K562 (cell line): ENCODE data around the gene ATP13A1. TPM values are rescaled to one million over a fixed set of nuclear protein-coding genes. Genes with fewer than 3 reads are reported as not detected.

Experiments
- CBFA2T3 ChIP-seq: fragments of 450-650 bp; IDR thresholded peaks from 2 replicates; pipeline ENCODE4 v1.6.1; 2017
- CEBPB ChIP-seq: fragments of 450-650 bp; IDR thresholded peaks from 2 replicates; pipeline ENCODE4 v1.6.1; 2016; ENCODE audit warnings: missing genetic modification characterization, missing compliant biosample characterization
- ETS2 ChIP-seq: IDR thresholded peaks from 2 replicates; pipeline ENCODE4 v1.6.1; 2016; ENCODE audit warnings: borderline replicate concordance, missing genetic modification characterization, mild to moderate bottlenecking, moderate library complexity, missing compliant biosample characterization; ENCODE audit not compliant: poor library complexity, severe bottlenecking
- ETV1 ChIP-seq: fragments of 450-650 bp; conservative IDR thresholded peaks from 2 replicates; pipeline ENCODE4 v1.6.1; 2016; ENCODE audit warnings: missing genetic modification characterization, control low read depth, low read depth, missing compliant biosample characterization
- GABPA ChIP-seq: fragments of 200-800 bp; sonication (Bioruptor generic); conservative IDR thresholded peaks from 2 replicates; pipeline ENCODE4 v1.6.1; 2016; ENCODE audit warnings: low read depth, missing genetic modification characterization, missing compliant biosample characterization
- KHSRP ChIP-seq: fragments of 450-650 bp; IDR thresholded peaks from 2 replicates; pipeline ENCODE4 v1.6.1; 2017
- NCOA1 ChIP-seq: fragments of 450-650 bp; IDR thresholded peaks from 2 replicates; pipeline ENCODE4 v1.6.1; 2016; ENCODE audit warnings: low read depth
- PCBP2 ChIP-seq: fragments of 200-400 bp; formaldehyde crosslinking; IDR thresholded peaks from 2 replicates; pipeline ENCODE4 v1.6.1; 2018; ENCODE audit warnings: low read length, low read depth, mild to moderate bottlenecking, moderate library complexity; ENCODE audit not compliant: poor library complexity, severe bottlenecking
- PHF21A ChIP-seq: fragments of 450-650 bp; IDR thresholded peaks from 2 replicates; pipeline ENCODE4 v1.6.1; 2017; ENCODE audit warnings: low read depth, borderline replicate concordance
- RCOR1 ChIP-seq, 2 experiments: IDR thresholded peaks; 2 replicates each; pipeline ENCODE4 v1.6.1; 2012; ENCODE audit warnings: low read depth in 2 of 2, low read length in 2 of 2, borderline replicate concordance in 1 of 2, improper control_type of control experiment in 1 of 2
- SAFB ChIP-seq: fragments of 200-400 bp; formaldehyde crosslinking; IDR thresholded peaks from 2 replicates; pipeline ENCODE4 v1.6.1; 2017; ENCODE audit warnings: low read depth, low read length, borderline replicate concordance
- SMARCC2 ChIP-seq: fragments of 450-650 bp; IDR thresholded peaks from 2 replicates; pipeline ENCODE4 v1.6.1; 2017; ENCODE audit warnings: antibody characterized with exemption, moderate library complexity, mild to moderate bottlenecking, low read depth
- STAT5A ChIP-seq: IDR thresholded peaks from 2 replicates; pipeline ENCODE4 v1.6.1; 2012; ENCODE audit warnings: low read length, inconsistent platforms, borderline replicate concordance
- TBL1XR1 ChIP-seq, 2 experiments: IDR thresholded peaks; 2 replicates each; pipeline ENCODE4 v1.6.1; 2012; ENCODE audit warnings: improper control_type of control experiment in 2 of 2, low read length in 2 of 2, mild to moderate bottlenecking in 1 of 2
- TCFL5 ChIP-seq: fragments of 250-450 bp; sonication (Bioruptor Pico); conservative IDR thresholded peaks from 2 replicates; pipeline ENCODE4 v1.6.1; 2021; ENCODE audit warnings: mild to moderate bottlenecking, moderate library complexity, matching md5 sums
- ZNF764 ChIP-seq: fragments of 250-450 bp; sonication (Bioruptor Pico); IDR thresholded peaks from 2 replicates; pipeline ENCODE4 v1.4.0; 2020; ENCODE audit warnings: low read depth, mild to moderate bottlenecking, moderate library complexity
- polyA plus RNA-seq, 8 experiments: library from polyadenylated mRNA; depleted of rRNA in 4 of 8; stranded (reverse) in 5 of 8; unstranded in 3 of 8; fragments of >200 nt; fragmentation: Nextera tagmentation in 2 of 8; fragmentation: Illumina TruSeq in 1 of 8; extraction: Ambion mirVana in 2 of 8; extraction: Trizol in 1 of 8; gene quantifications; 2 replicates each; pipeline versions ENCODE4 v1.2.1 to v1.2.3, GENCODE V29; 2011 to 2014; ENCODE audit warnings: inconsistent platforms in 1 of 8, missing spikeins in 1 of 8
- total RNA-seq, 7 experiments: library from RNA; depleted of rRNA in 6 of 7; stranded (reverse); fragments of >200 nt in 6 of 7; fragmentation: Illumina TruSeq in 2 of 7; extraction: Trizol in 2 of 7; gene quantifications; 2 replicates each; pipeline versions ENCODE4 v1.2.1 to v1.2.3, GENCODE V29; 2011 to 2021; ENCODE audit warnings: low replicate concordance in 1 of 7
- TF ChIP-seq, protein P1 (sequence below), 2 experiments: fragments of 450-650 bp; IDR thresholded peaks; 2 replicates each; pipeline ENCODE4 v1.6.1; 2018; ENCODE audit warnings: mild to moderate bottlenecking in 2 of 2, low read depth in 1 of 2; ENCODE audit not compliant: partially characterized antibody in 2 of 2
- TF ChIP-seq, protein P2 (sequence below), 2 experiments: fragments of 150-350 bp in 1 of 2; IDR thresholded peaks; 2 replicates each; pipeline ENCODE4 v1.6.1; 2012 to 2016; ENCODE audit warnings: low read depth in 2 of 2, low read length in 2 of 2, mild to moderate bottlenecking in 1 of 2, moderate library complexity in 1 of 2
- TF ChIP-seq, protein P3 (sequence below): sonication (generic); formaldehyde crosslinking; IDR thresholded peaks from 2 replicates; pipeline ENCODE4 v1.8.0; 2022; ENCODE audit warnings: mild to moderate bottlenecking, missing genetic modification reagents

Gene ATP13A1
- total and polyA plus RNA-seq, 9 of the 15 experiments (the other 6 are each of a cell fraction or from before 2014, with no cell fraction given): 0.90 to 83.8 (median 23.1) TPM

DNA sequence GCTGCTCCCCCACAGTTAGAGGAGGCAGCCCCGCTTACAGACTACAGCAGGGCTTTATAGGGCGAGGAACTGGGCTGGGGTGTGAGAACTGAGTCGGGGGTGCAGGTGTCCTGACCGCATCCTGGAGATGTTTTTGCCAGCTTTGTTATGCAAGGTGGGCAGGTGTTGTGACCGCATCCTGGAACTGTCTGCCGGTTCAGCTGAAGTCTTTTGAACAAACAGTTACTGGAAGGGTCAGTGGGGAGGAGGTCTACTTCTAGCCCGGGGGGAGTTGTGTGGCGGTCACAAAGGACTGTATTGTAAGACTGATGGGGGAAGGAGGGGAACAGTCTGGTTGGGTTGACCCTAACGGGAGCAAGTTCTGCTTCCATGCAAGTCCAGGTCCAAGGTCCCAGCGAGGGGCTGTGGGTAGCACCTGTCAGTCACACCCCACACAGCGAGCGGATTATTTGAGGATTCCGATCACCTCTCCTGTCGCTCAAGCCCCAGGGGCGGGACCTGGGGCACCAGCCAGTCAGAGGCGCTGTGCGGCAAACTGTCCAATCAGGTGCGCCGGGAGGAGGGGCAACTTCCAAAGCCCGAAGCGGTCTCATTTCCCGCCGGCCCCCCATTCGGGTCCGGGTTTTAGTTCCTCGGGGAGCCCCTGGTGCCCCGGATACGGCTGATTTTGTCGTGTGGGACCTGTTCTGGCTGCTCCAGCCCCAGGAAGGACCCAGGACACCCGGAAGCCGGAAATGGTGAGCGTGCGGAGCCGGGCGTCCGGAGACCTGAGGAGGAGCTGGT is 4.9 kb upstream of the ATP13A1 start, which contains the start of gene ZNF101 (continued):
- TF ChIP-seq, protein P1, sequence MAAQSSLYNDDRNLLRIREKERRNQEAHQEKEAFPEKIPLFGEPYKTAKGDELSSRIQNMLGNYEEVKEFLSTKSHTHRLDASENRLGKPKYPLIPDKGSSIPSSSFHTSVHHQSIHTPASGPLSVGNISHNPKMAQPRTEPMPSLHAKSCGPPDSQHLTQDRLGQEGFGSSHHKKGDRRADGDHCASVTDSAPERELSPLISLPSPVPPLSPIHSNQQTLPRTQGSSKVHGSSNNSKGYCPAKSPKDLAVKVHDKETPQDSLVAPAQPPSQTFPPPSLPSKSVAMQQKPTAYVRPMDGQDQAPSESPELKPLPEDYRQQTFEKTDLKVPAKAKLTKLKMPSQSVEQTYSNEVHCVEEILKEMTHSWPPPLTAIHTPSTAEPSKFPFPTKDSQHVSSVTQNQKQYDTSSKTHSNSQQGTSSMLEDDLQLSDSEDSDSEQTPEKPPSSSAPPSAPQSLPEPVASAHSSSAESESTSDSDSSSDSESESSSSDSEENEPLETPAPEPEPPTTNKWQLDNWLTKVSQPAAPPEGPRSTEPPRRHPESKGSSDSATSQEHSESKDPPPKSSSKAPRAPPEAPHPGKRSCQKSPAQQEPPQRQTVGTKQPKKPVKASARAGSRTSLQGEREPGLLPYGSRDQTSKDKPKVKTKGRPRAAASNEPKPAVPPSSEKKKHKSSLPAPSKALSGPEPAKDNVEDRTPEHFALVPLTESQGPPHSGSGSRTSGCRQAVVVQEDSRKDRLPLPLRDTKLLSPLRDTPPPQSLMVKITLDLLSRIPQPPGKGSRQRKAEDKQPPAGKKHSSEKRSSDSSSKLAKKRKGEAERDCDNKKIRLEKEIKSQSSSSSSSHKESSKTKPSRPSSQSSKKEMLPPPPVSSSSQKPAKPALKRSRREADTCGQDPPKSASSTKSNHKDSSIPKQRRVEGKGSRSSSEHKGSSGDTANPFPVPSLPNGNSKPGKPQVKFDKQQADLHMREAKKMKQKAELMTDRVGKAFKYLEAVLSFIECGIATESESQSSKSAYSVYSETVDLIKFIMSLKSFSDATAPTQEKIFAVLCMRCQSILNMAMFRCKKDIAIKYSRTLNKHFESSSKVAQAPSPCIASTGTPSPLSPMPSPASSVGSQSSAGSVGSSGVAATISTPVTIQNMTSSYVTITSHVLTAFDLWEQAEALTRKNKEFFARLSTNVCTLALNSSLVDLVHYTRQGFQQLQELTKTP (IDR thresholded peaks at IDR 0.05; ENCODE audit: low read depth in 1 of 2, partially characterized antibody in 2 of 2): no peak
- TF ChIP-seq NCOA1: peak; percentile 43; the same call in 1 of the 2 replicates
- TF ChIP-seq STAT5A: no peak
- TF ChIP-seq, protein P2, sequence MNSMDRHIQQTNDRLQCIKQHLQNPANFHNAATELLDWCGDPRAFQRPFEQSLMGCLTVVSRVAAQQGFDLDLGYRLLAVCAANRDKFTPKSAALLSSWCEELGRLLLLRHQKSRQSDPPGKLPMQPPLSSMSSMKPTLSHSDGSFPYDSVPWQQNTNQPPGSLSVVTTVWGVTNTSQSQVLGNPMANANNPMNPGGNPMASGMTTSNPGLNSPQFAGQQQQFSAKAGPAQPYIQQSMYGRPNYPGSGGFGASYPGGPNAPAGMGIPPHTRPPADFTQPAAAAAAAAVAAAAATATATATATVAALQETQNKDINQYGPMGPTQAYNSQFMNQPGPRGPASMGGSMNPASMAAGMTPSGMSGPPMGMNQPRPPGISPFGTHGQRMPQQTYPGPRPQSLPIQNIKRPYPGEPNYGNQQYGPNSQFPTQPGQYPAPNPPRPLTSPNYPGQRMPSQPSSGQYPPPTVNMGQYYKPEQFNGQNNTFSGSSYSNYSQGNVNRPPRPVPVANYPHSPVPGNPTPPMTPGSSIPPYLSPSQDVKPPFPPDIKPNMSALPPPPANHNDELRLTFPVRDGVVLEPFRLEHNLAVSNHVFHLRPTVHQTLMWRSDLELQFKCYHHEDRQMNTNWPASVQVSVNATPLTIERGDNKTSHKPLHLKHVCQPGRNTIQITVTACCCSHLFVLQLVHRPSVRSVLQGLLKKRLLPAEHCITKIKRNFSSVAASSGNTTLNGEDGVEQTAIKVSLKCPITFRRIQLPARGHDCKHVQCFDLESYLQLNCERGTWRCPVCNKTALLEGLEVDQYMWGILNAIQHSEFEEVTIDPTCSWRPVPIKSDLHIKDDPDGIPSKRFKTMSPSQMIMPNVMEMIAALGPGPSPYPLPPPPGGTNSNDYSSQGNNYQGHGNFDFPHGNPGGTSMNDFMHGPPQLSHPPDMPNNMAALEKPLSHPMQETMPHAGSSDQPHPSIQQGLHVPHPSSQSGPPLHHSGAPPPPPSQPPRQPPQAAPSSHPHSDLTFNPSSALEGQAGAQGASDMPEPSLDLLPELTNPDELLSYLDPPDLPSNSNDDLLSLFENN (IDR thresholded peaks at IDR 0.05; ENCODE audit: low read depth in 2 of 2, low read length in 2 of 2): no peak
- TF ChIP-seq RCOR1 (IDR thresholded peaks at IDR 0.05; ENCODE audit: borderline replicate concordance in 1 of 2, low read depth in 2 of 2, low read length in 2 of 2): no peak
- no peak for TF ChIP-seq ETS2 (tag)
- TF ChIP-seq, protein P3, sequence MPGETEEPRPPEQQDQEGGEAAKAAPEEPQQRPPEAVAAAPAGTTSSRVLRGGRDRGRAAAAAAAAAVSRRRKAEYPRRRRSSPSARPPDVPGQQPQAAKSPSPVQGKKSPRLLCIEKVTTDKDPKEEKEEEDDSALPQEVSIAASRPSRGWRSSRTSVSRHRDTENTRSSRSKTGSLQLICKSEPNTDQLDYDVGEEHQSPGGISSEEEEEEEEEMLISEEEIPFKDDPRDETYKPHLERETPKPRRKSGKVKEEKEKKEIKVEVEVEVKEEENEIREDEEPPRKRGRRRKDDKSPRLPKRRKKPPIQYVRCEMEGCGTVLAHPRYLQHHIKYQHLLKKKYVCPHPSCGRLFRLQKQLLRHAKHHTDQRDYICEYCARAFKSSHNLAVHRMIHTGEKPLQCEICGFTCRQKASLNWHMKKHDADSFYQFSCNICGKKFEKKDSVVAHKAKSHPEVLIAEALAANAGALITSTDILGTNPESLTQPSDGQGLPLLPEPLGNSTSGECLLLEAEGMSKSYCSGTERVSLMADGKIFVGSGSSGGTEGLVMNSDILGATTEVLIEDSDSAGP (CRISPR knock-in tag): no peak
- TF ChIP-seq ETV1 (tag): peak; percentile 72
- TF ChIP-seq TCFL5: no peak
- TF ChIP-seq SMARCC2: no peak
- no peak for TF ChIP-seq PHF21A
- TF ChIP-seq PCBP2: no peak
- no peak for TF ChIP-seq ZNF764 (CRISPR knock-in tag)
- no peak for TF ChIP-seq KHSRP
- no peak for TF ChIP-seq CBFA2T3
- peak; percentile 89 for TF ChIP-seq GABPA (tag)
- no peak for TF ChIP-seq TBL1XR1 (IDR thresholded peaks at IDR 0.05; ENCODE audit: low read length in 2 of 2)
- no peak for TF ChIP-seq CEBPB
- TF ChIP-seq SAFB: no peak
